Measurements from ENCODE around the gene SPEG. TPM values are rescaled to one million over a fixed set of nuclear protein-coding genes. Genes with fewer than 3 reads are reported as not detected.

Gene SPEG
- total and polyA plus RNA-seq, 3 experiments from 2014 or later: 0.48 to 1.0 (median 0.94) TPM

- ChIA-PET CTCF (interaction anchor here (1.8 kb wide), 1 partner anchor 72 kb away, joined by 5 read pairs; no protein-coding TSS in a partner anchor), POLR2A (no interaction called here)
- Histone ChIP-seq H3K27me3 (ENCODE audit: insufficient read depth, low read length, poor library complexity, severe bottlenecking) (peaks cover 13% of the 10 kb centered on the region), H3K9me3 (ENCODE audit: low read length) (no peaks in the 10 kb centered on the region), H3K4me3 (ENCODE audit: low read length) (no peak overlapping the region), H3K36me3 (ENCODE audit: insufficient read depth, low read length) (no peaks in the 10 kb centered on the region), H3K27ac (ENCODE audit: low read depth, low read length) (no peak overlapping the region), H3K4me1 (ENCODE audit: insufficient read depth, low read length) (no peaks in the 10 kb centered on the region)
- peaks cover 25 to 47% of the 10 kb centered on the region in 2 donors for H3K27me3 Mint-ChIP-seq
- peaks cover 10 to 13% (median 12%) of the 10 kb centered on the region in 3 donors for H3K4me1 Mint-ChIP-seq
- DNase-seq: no peak
- no peaks in the 10 kb centered on the region for H3K36me3 Mint-ChIP-seq
- no peak overlapping the region for H3K27ac Mint-ChIP-seq
- no peaks in the 10 kb centered on the region for H3K9me3 Mint-ChIP-seq
- H3K4me3 Mint-ChIP-seq: no peak overlapping the region
These were observed 3.1 kb downstream of the SPEG start for GRCh38 chr2:219437690-219438206.

DNA sequence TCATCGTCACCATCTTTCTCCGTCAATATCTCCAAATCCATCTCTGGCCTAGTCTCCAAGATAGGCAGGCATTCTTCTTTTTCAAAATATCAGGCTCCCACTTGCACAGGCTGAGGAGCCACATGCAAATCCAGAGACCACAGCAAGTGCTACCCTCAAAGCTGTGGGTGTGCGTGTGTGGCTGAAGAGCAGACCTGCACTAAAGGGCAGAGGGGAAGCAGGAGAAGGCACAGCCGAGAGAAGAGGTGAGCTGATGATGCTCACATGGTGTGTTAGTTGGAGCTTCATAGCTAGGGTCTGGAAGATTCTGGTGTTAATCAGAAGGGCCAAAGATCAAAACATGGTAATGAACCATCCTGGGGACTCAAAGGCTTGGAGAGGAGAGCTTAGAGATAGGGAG lies 3.8 kb downstream of the SPEG start:
- CTCF ChIA-PET: interaction anchor here (0.8 to 1.8 kb wide), 4 partner anchors 36 to 92 kb away, joined by 3 to 7 read pairs (median 4); no protein-coding TSS in a partner anchor

GRCh38 chr2:219439506-219439905 lies 4.9 kb downstream of the SPEG start:
- POLR2A ChIA-PET: no interaction called here

More for the DNA sequence above, 3.8 kb downstream of the SPEG start:
- H3K36me3 Mint-ChIP-seq: no peaks in the 10 kb centered on the region
- Histone ChIP-seq H3K36me3 (ENCODE audit: insufficient read depth, low read length) (no peaks in the 10 kb centered on the region), H3K9me3 (ENCODE audit: low read length) (no peaks in the 10 kb centered on the region), H3K4me3 (ENCODE audit: low read length) (no peak overlapping the region), H3K27me3 (ENCODE audit: insufficient read depth, low read length, poor library complexity, severe bottlenecking) (peaks cover 13% of the 10 kb centered on the region), H3K4me1 (ENCODE audit: insufficient read depth, low read length) (no peaks in the 10 kb centered on the region), H3K27ac (ENCODE audit: low read depth, low read length) (no peak overlapping the region)
- no peaks in the 10 kb centered on the region for H3K9me3 Mint-ChIP-seq
- H3K27ac Mint-ChIP-seq: no peak overlapping the region
- H3K4me1 Mint-ChIP-seq: peaks cover 12 to 18% (median 15%) of the 10 kb centered on the region in 3 donors
- no peak overlapping the region for H3K4me3 Mint-ChIP-seq
- no peak for DNase-seq
- H3K27me3 Mint-ChIP-seq: peaks cover 22 to 48% of the 10 kb centered on the region in 2 donors
- POLR2A ChIA-PET: no interaction called here

DNA sequence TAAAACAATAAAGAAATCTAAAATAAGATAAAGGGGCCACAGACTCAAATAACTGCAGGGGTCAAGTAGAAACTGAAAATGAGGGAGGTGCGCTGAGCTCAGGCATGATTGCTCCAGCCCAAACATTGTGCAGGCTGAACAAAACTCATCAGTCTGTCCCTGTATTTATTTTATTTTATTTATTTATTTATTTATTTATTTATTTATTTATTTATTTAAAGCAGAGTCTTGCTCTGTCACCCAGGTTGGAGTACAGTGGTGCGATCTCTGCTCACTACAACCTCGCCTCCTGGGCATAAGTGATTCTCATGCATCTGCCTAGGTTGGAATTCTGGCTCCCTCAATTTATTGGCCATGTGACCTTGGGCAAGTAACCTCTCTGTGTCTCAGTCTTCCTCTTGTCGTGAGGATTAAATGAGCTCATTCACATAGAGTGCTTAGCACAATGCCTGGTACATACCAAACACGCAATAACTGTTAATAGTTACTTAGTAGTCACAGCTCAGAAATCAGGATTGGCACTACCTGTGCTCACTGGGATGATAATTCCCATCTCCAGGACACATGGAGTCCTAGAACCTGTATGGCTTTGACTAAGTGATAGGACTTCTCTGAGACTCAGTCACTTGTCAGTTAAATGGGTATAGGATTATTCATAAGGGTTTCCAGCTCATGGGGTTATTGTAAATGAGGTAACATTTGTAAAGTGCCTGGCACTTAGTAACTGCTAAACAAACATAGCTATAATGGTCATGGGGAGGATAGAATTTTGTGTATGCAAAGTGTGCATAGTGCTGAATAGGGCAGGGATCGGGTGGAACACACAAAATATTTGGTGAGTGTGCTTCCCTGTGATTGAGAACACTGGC lies 6.0 kb downstream of the SPEG start:
- Histone ChIP-seq H3K27me3 (ENCODE audit: insufficient read depth, low read length, poor library complexity, severe bottlenecking) (peaks cover 11% of the 10 kb centered on the region), H3K4me1 (ENCODE audit: insufficient read depth, low read length) (no peaks in the 10 kb centered on the region), H3K4me3 (ENCODE audit: low read length) (no peak overlapping the region), H3K27ac (ENCODE audit: low read depth, low read length) (no peak overlapping the region), H3K9me3 (ENCODE audit: low read length) (no peaks in the 10 kb centered on the region), H3K36me3 (ENCODE audit: insufficient read depth, low read length) (no peaks in the 10 kb centered on the region)
- peaks cover 12 to 18% (median 15%) of the 10 kb centered on the region in 3 donors for H3K4me1 Mint-ChIP-seq
- H3K27ac Mint-ChIP-seq: peak overlapping the region in 3 of 8 donors; percentile 1 to 25 (median 2)
- no peaks in the 10 kb centered on the region for H3K36me3 Mint-ChIP-seq
- no peaks in the 10 kb centered on the region for H3K9me3 Mint-ChIP-seq
- ChIA-PET CTCF (interaction anchor here (1.3 kb wide), 1 partner anchor 38 kb away, joined by 3 read pairs; no protein-coding TSS in a partner anchor), POLR2A (interaction anchor here (0.6 to 0.7 kb wide), 2 partner anchors 123 to 921 kb away, joined by 3 to 5 read pairs; no protein-coding TSS in a partner anchor)
- H3K27me3 Mint-ChIP-seq: peaks cover 22 to 36% of the 10 kb centered on the region in 2 donors
- DNase-seq: no peak
- peak overlapping the region; percentile 60 to 91 (median 78) for H3K4me3 Mint-ChIP-seq

More at GRCh38 chr2:219439506-219439905, 4.9 kb downstream of the SPEG start:
- Mint-ChIP-seq H3K4me1 (peaks cover 12 to 18% (median 15%) of the 10 kb centered on the region in 3 donors), H3K27ac (no peak overlapping the region), H3K4me3 (peak overlapping the region in 1 of 7 donors; percentile 25), H3K9me3 (no peaks in the 10 kb centered on the region), H3K27me3 (peaks cover 23 to 40% of the 10 kb centered on the region in 2 donors), H3K36me3 (no peaks in the 10 kb centered on the region)
- Histone ChIP-seq H3K36me3 (ENCODE audit: insufficient read depth, low read length) (no peaks in the 10 kb centered on the region), H3K27ac (ENCODE audit: low read depth, low read length) (no peak overlapping the region), H3K27me3 (ENCODE audit: insufficient read depth, low read length, poor library complexity, severe bottlenecking) (peaks cover 13% of the 10 kb centered on the region), H3K9me3 (ENCODE audit: low read length) (no peaks in the 10 kb centered on the region), H3K4me1 (ENCODE audit: insufficient read depth, low read length) (no peaks in the 10 kb centered on the region), H3K4me3 (ENCODE audit: low read length) (no peak overlapping the region)
- DNase-seq: no peak
- CTCF ChIA-PET: interaction anchor here (1.3 to 1.8 kb wide), 3 partner anchors 51 to 90 kb away, joined by 4 to 7 read pairs (median 5); no protein-coding TSS in a partner anchor

- DNase-seq: peak; percentile 27 to 70 (median 39)
- Mint-ChIP-seq H3K27me3 (peaks cover 16 to 28% of the 10 kb centered on the region in 2 donors), H3K36me3 (no peaks in the 10 kb centered on the region), H3K4me1 (peaks cover 12 to 18% (median 15%) of the 10 kb centered on the region in 3 donors), H3K9me3 (no peaks in the 10 kb centered on the region), H3K27ac (peak overlapping the region in 1 of 8 donors; percentile 1), H3K4me3 (peak overlapping the region; percentile 60 to 91 (median 78))
- Histone ChIP-seq H3K27me3 (ENCODE audit: insufficient read depth, low read length, poor library complexity, severe bottlenecking) (peaks cover 4% of the 10 kb centered on the region), H3K36me3 (ENCODE audit: insufficient read depth, low read length) (no peaks in the 10 kb centered on the region), H3K9me3 (ENCODE audit: low read length) (no peaks in the 10 kb centered on the region), H3K27ac (ENCODE audit: low read depth, low read length) (no peak overlapping the region), H3K4me1 (ENCODE audit: insufficient read depth, low read length) (no peaks in the 10 kb centered on the region), H3K4me3 (ENCODE audit: low read length) (peak overlapping the region; percentile 55)
- POLR2A ChIA-PET: interaction anchor here (0.7 kb wide), 1 partner anchor 922 kb away, joined by 5 read pairs; no protein-coding TSS in a partner anchor
- CTCF ChIA-PET: interaction anchor here (1.3 to 1.6 kb wide), 2 partner anchors 39 to 88 kb away, joined by 3 to 6 read pairs; no protein-coding TSS in a partner anchor
These were observed 7.0 kb downstream of the SPEG start for GRCh38 chr2:219441451-219442255.

- Mint-ChIP-seq H3K27me3 (peaks cover 22 to 28% of the 10 kb centered on the region in 2 donors), H3K9me3 (no peaks in the 10 kb centered on the region), H3K4me3 (peak overlapping the region; percentile 75 to 82 (median 77)), H3K4me1 (peaks cover 12 to 18% (median 15%) of the 10 kb centered on the region in 3 donors), H3K36me3 (no peaks in the 10 kb centered on the region), H3K27ac (peak overlapping the region in 3 of 8 donors; percentile 35 to 77 (median 66))
- no peaks in the 10 kb centered on the region for H3K9me3 ChIP-seq (ENCODE audit: low read length)
- H3K4me3 ChIP-seq (ENCODE audit: low read length): no peak overlapping the region
- no peak overlapping the region for H3K27ac ChIP-seq (ENCODE audit: low read depth, low read length)
- DNase-seq: no peak
- H3K4me1 ChIP-seq (ENCODE audit: insufficient read depth, low read length): no peaks in the 10 kb centered on the region
- CTCF ChIA-PET: interaction anchor here (1.6 kb wide), 1 partner anchor 87 kb away, joined by 6 read pairs; no protein-coding TSS in a partner anchor
- peaks cover 4% of the 10 kb centered on the region for H3K27me3 ChIP-seq (ENCODE audit: insufficient read depth, low read length, poor library complexity, severe bottlenecking)
- H3K36me3 ChIP-seq (ENCODE audit: insufficient read depth, low read length): no peaks in the 10 kb centered on the region
- POLR2A ChIA-PET: no interaction called here
These were observed 7.8 kb downstream of the SPEG start for GRCh38 chr2:219442256-219443015.

Measured in CD8-positive, alpha-beta memory T cell (primary cell).